Liver (tissue), 9 donors: Measurements from ENCODE around the gene C1orf94. TPM values are rescaled to one million over a fixed set of nuclear protein-coding genes. Genes with fewer than 3 reads are reported as not detected.

Experiments
- DNase-seq: peaks from one replicate; pipeline ENCODE4 v3.0.0-alpha.2; 2017; ENCODE audit warnings: low spot score
- H3K27ac ChIP-seq, 2 donors: one replicate each; pipeline ENCODE4 v1.7.0; 2013; ENCODE audit warnings: inconsistent platforms in 2 of 2, low read length in 2 of 2, control low read depth in 1 of 2, low read depth in 1 of 2, mild to moderate bottlenecking in 1 of 2
- H3K27me3 ChIP-seq, 4 donors: one replicate each; pipeline versions ENCODE4 v1.6.1 to v1.7.0; 2013; ENCODE audit warnings: low read length in 3 of 4, inconsistent platforms in 1 of 4, mild to moderate bottlenecking in 1 of 4, moderate library complexity in 1 of 4; ENCODE audit not compliant: control insufficient read depth in 4 of 4, insufficient read depth in 4 of 4
- H3K36me3 ChIP-seq, 4 donors: one replicate each; pipeline versions ENCODE4 v1.6.1 to v1.7.0; 2013; ENCODE audit warnings: low read length in 3 of 4, mild to moderate bottlenecking in 3 of 4, low read depth in 1 of 4, moderate library complexity in 1 of 4; ENCODE audit not compliant: control insufficient read depth in 4 of 4, insufficient read depth in 3 of 4
- H3K4me1 ChIP-seq, 4 donors: one replicate each; pipeline versions ENCODE4 v1.6.1 to v1.7.0; 2013; ENCODE audit warnings: low read length in 3 of 4, mild to moderate bottlenecking in 3 of 4, moderate library complexity in 1 of 4; ENCODE audit not compliant: control insufficient read depth in 4 of 4, insufficient read depth in 4 of 4
- H3K4me3 ChIP-seq, 3 donors: one replicate each; pipeline versions ENCODE4 v1.6.1 to v1.7.0; 2013; ENCODE audit warnings: low read length in 3 of 3, control low read depth in 1 of 3, low read depth in 1 of 3, mild to moderate bottlenecking in 1 of 3
- H3K9ac ChIP-seq, 2 donors: one replicate each; pipeline ENCODE4 v1.7.0; 2013; ENCODE audit warnings: low read length in 2 of 2, mild to moderate bottlenecking in 2 of 2, moderate library complexity in 2 of 2, control low read depth in 1 of 2, low read depth in 1 of 2
- H3K9me3 ChIP-seq, 4 donors: one replicate each; pipeline versions ENCODE4 v1.6.1 to v1.7.0; 2013; ENCODE audit warnings: low read length in 3 of 4; ENCODE audit not compliant: control insufficient read depth in 4 of 4
- CTCF ChIP-seq: fragments of 150-350 bp; IDR thresholded peaks from 2 replicates; pipeline ENCODE4 v1.5.1; 2017; ENCODE audit warnings: improper control_type of control experiment, low read depth, low read length; ENCODE audit not compliant: missing input control
- EGR1 ChIP-seq, 2 donors: IDR thresholded peaks; 2 replicates each; pipeline ENCODE4 v1.6.1; 2016 to 2018; ENCODE audit warnings: antibody characterized with exemption in 2 of 2, low read depth in 2 of 2
- FOXA1 ChIP-seq: IDR thresholded peaks from 2 replicates; pipeline ENCODE4 v1.6.1; 2016; ENCODE audit warnings: antibody characterized with exemption
- FOXA2 ChIP-seq: IDR thresholded peaks from 2 replicates; pipeline ENCODE4 v1.6.1; 2016; ENCODE audit warnings: antibody characterized with exemption
- GABPA ChIP-seq, 2 donors: IDR thresholded peaks in 1 of 2; conservative IDR thresholded peaks in 1 of 2; 2 replicates each; pipeline ENCODE4 v1.6.1; 2016; ENCODE audit warnings: antibody characterized with exemption in 2 of 2, mild to moderate bottlenecking in 1 of 2, moderate library complexity in 1 of 2
- MAX ChIP-seq: IDR thresholded peaks from 2 replicates; pipeline ENCODE4 v1.6.1; 2016; ENCODE audit warnings: antibody characterized with exemption
- NR2F2 ChIP-seq: IDR thresholded peaks from 2 replicates; pipeline ENCODE4 v1.6.1; 2016; ENCODE audit warnings: antibody characterized with exemption
- RAD21 ChIP-seq, 2 donors: IDR thresholded peaks; 2 replicates each; pipeline ENCODE4 v1.6.1; 2016; ENCODE audit warnings: antibody characterized with exemption in 2 of 2, mild to moderate bottlenecking in 2 of 2
- REST ChIP-seq: IDR thresholded peaks from 2 replicates; pipeline ENCODE4 v1.6.1; 2016; ENCODE audit warnings: antibody characterized with exemption, mild to moderate bottlenecking
- SP1 ChIP-seq: IDR thresholded peaks from 2 replicates; pipeline ENCODE4 v1.6.1; 2018; ENCODE audit warnings: antibody characterized with exemption, mild to moderate bottlenecking
- TAF1 ChIP-seq: conservative IDR thresholded peaks from 2 replicates; pipeline ENCODE4 v1.6.1; 2016; ENCODE audit warnings: antibody characterized with exemption, mild to moderate bottlenecking
- YY1 ChIP-seq: IDR thresholded peaks from 2 replicates; pipeline ENCODE4 v1.6.1; 2016; ENCODE audit warnings: antibody characterized with exemption, mild to moderate bottlenecking
- ZBTB33 ChIP-seq: IDR thresholded peaks from 2 replicates; pipeline ENCODE4 v1.6.1; 2016; ENCODE audit warnings: antibody characterized with exemption
- WGBS: extraction: QIAGEN DNeasy Blood & Tissue Kit; methylation state at CpG from one replicate; pipeline ENCODE4 v1.1.7; 2013; 5-methylcytosine and 5-hydroxymethylcytosine counted together
- polyA plus RNA-seq, 2 donors: library from polyadenylated mRNA; stranded (reverse) in 1 of 2; unstranded in 1 of 2; fragments of 200-250 nt in 1 of 2; fragments of >200 nt in 1 of 2; fragmentation: Nextera tagmentation in 1 of 2; extraction: Ambion mirVana in 1 of 2; gene quantifications; one replicate each; pipeline versions ENCODE4 v1.2.1 to v1.2.3, GENCODE V29; 2013 to 2015
- total RNA-seq, 2 donors: library from RNA; depleted of rRNA; stranded (reverse); fragments of >200 nt; gene quantifications; one replicate each; pipeline ENCODE4 v1.2.3, GENCODE V29; 2014
- donor health status: healthy.
- donor health status: healthy.
- donor health status: healthy.
- donor health status: healthy.
- donor health status: healthy.

C1orf94 gene
- total and polyA plus RNA-seq, 4 donors: not detected

GRCh38 chr1:34245967-34246366 lies 69.3 kb downstream of the C1orf94 start:
- TF ChIP-seq MAX: no peak
- TF ChIP-seq ZBTB33: no peak
- TF ChIP-seq SP1: no peak
- no peak for TF ChIP-seq CTCF
- no peak for TF ChIP-seq EGR1 (IDR thresholded peaks at IDR 0.05; ENCODE audit: low read depth in 2 of 2)
- no peak for TF ChIP-seq RAD21 (IDR thresholded peaks at IDR 0.05)
- Histone ChIP-seq H3K36me3 (no peaks in the 10 kb centered on the region), H3K27ac (no peak overlapping the region), H3K4me3 (no peak overlapping the region), H3K9ac (no peak overlapping the region), H3K27me3 (peaks cover 0 to 6% (median 0%) of the 10 kb centered on the region in 4 donors), H3K4me1 (no peaks in the 10 kb centered on the region), H3K9me3 (no peaks in the 10 kb centered on the region)
- WGBS: 74% methylated on average over 4 of the region's 4 CpGs
- DNase-seq: no peak

- Histone ChIP-seq H3K9ac (no peak overlapping the region), H3K36me3 (no peaks in the 10 kb centered on the region), H3K4me1 (no peaks in the 10 kb centered on the region), H3K27ac (no peak overlapping the region), H3K4me3 (no peak overlapping the region), H3K27me3 (peaks cover 0 to 6% (median 0%) of the 10 kb centered on the region in 4 donors), H3K9me3 (no peaks in the 10 kb centered on the region)
- TF ChIP-seq TAF1 (no peak), GABPA (IDR thresholded peaks at IDR 0.05 in 1 of 2, conservative IDR thresholded peaks at IDR 0.05 in 1 of 2) (no peak)
- DNase-seq: peak; percentile 6
- WGBS: 75% methylated on average over 3 of the region's 3 CpGs
Measured at GRCh38 chr1:34250342-34250741, 73.6 kb downstream of the C1orf94 start.

- no peak for TF ChIP-seq MAX
- TF ChIP-seq RAD21 (IDR thresholded peaks at IDR 0.05): no peak
- no peak for TF ChIP-seq REST
- no peak for TF ChIP-seq GABPA (IDR thresholded peaks at IDR 0.05 in 1 of 2, conservative IDR thresholded peaks at IDR 0.05 in 1 of 2)
- no peak for TF ChIP-seq FOXA1
- no peak for TF ChIP-seq EGR1 (IDR thresholded peaks at IDR 0.05; ENCODE audit: low read depth in 2 of 2)
- no peak for TF ChIP-seq SP1
- no peak for TF ChIP-seq YY1
- TF ChIP-seq FOXA2: no peak
- TF ChIP-seq NR2F2: no peak
- H3K4me3 ChIP-seq: no peak overlapping the region
- 87% methylated on average over 16 of the region's 16 CpGs for WGBS
- no peaks in the 10 kb centered on the region for H3K4me1 ChIP-seq
- peaks cover 0 to 5% (median 0%) of the 10 kb centered on the region in 4 donors for H3K9me3 ChIP-seq
- H3K27me3 ChIP-seq: peaks cover 0 to 9% (median 0%) of the 10 kb centered on the region in 4 donors
- no peak overlapping the region for H3K9ac ChIP-seq
- H3K36me3 ChIP-seq: no peaks in the 10 kb centered on the region
- no peak overlapping the region for H3K27ac ChIP-seq
- peak; percentile 25 for DNase-seq
Measured at GRCh38 chr1:34262023-34262853, 85.5 kb downstream of the C1orf94 start.
